T-helper 1 cell treated with Interleukin-12 subunit alpha and Interleukin-12 subunit beta and Interleukin-4 antibody, amounts not matched to agents 30 ng/mL and 1 ng/mL, for 36 hours (primary cell): ENCODE data around the gene KLHL30. TPM values are rescaled to one million over a fixed set of nuclear protein-coding genes. Genes with fewer than 3 reads are reported as not detected.

Experiments
- intact Hi-C: fragments of 100-400 bp; cut with micrococcal nuclease; formaldehyde crosslinking; loops from one replicate; pipeline ENCODE4 v1.15.1; 2024
- total RNA-seq: library from RNA; stranded (reverse); gene quantifications from 2 replicates; pipeline ENCODE4 v1.2.3, GENCODE V29; 2022

Gene KLHL30
- total RNA-seq, 1 donor from 2014 or later, result not detected

- intact Hi-C loops, result no loop called here
These were observed 21.0 kb upstream of the KLHL30 start for GRCh38 chr2:238117199-238118154.

GRCh38 chr2:238119756-238120462 lies 18.6 kb upstream of the KLHL30 start:
- intact Hi-C loops, result no loop called here

- intact Hi-C loops, result no loop called here
These were observed 17.8 kb upstream of the KLHL30 start for GRCh38 chr2:238120463-238121298.

- intact Hi-C loops, result no loop called here
These were observed 16.8 kb upstream of the KLHL30 start for GRCh38 chr2:238121511-238122286.

- intact Hi-C loops, result no loop called here
These were observed 15.9 kb upstream of the KLHL30 start for GRCh38 chr2:238122287-238123217.

- intact Hi-C loops, result no loop called here
These were observed 15.1 kb upstream of the KLHL30 start for GRCh38 chr2:238123218-238123971.

GRCh38 chr2:238123991-238124470 lies 14.4 kb upstream of the KLHL30 start:
- intact Hi-C loops, result no loop called here

- intact Hi-C loops, result no loop called here
These were observed 13.9 kb upstream of the KLHL30 start for GRCh38 chr2:238124488-238125126.

- intact Hi-C loops, result no loop called here
These were observed 13.2 kb upstream of the KLHL30 start for GRCh38 chr2:238125127-238125885.

- intact Hi-C loops, result no loop called here
These were observed 12.1 kb upstream of the KLHL30 start for GRCh38 chr2:238126338-238126737.

GRCh38 chr2:238126775-238127164 lies 11.7 kb upstream of the KLHL30 start:
- intact Hi-C loops, result no loop called here

- intact Hi-C loops, result no loop called here
These were observed 11.1 kb upstream of the KLHL30 start for GRCh38 chr2:238127165-238128060.

GRCh38 chr2:238128061-238128440 lies 10.4 kb upstream of the KLHL30 start:
- intact Hi-C loops, result no loop called here

GRCh38 chr2:238128534-238129001 lies 9.9 kb upstream of the KLHL30 start:
- intact Hi-C loops, result no loop called here

GRCh38 chr2:238129166-238130010 lies 9.1 kb upstream of the KLHL30 start:
- intact Hi-C loops, result no loop called here
